Measurements from ENCODE around the gene PIK3C2A.

The PIK3C2A gene

DNA sequence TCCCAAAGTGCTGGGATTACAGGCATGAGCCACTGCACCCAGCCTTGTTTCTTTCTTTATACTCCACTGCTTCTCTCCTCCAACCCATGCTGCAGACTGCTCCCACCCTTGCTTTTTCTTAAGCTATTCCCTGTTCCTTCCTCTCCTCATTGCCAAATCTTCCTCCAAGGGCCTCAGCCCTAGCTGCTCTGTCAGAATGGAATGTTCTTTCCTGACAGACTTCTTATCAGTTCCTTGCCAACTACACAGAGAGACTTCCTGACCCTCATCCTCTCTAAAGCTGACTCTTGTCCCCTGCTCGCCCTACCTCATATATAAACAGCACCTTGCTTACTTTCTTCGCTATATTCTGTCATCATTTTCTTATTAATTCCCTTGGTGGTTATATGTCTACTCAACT lies 16.9 kb upstream of the PIK3C2A start:
- ChIA-PET POLR2A (no interaction called here), CTCF (no interaction called here)
- no peak for DNase-seq (ENCODE audit: extremely low spot score)
- no peak for TF ChIP-seq L3MBTL2 (conservative IDR thresholded peaks at IDR 0.05)
- no peak for TF ChIP-seq CTBP1 (IDR thresholded peaks at IDR 0.05; ENCODE audit: borderline replicate concordance)
- TF ChIP-seq HDGF (IDR thresholded peaks at IDR 0.05; ENCODE audit: borderline replicate concordance) = no peak
- TF ChIP-seq, protein P1, sequence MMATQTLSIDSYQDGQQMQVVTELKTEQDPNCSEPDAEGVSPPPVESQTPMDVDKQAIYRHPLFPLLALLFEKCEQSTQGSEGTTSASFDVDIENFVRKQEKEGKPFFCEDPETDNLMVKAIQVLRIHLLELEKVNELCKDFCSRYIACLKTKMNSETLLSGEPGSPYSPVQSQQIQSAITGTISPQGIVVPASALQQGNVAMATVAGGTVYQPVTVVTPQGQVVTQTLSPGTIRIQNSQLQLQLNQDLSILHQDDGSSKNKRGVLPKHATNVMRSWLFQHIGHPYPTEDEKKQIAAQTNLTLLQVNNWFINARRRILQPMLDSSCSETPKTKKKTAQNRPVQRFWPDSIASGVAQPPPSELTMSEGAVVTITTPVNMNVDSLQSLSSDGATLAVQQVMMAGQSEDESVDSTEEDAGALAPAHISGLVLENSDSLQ (IDR thresholded peaks at IDR 0.05) = no peak

DNA sequence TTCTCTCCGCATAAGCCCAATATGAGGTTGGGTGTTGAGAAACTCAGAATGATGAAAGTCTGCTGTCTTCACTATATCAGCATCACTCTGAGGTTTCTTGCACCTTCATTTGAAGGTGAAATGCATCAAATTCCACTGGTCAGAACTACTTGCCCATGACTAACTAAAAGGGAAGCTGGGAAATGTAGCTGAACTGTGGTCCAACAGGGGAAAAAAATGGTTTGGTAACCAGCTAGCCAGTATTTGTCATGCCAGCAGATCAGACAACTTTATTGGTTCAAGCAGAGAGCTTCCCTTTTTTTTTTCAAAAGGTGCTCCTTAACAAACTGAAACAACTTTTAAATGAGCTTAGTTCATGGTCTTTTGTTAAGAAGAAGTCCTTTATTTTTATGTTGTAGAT lies 14.2 kb upstream of the PIK3C2A start:
- CTCF ChIA-PET = no interaction called here
- DNase-seq (ENCODE audit: extremely low spot score) = no peak
- POLR2A ChIA-PET = interaction anchor here (0.6 kb wide), 1 partner anchor 305 kb away, joined by 4 read pairs; no protein-coding TSS in a partner anchor
- TF ChIP-seq BHLHE40 (IDR thresholded peaks at IDR 0.05; ENCODE audit: borderline replicate concordance) = no peak
- TF ChIP-seq HDGF (IDR thresholded peaks at IDR 0.05; ENCODE audit: borderline replicate concordance) = no peak
- TF ChIP-seq LEF1 (IDR thresholded peaks at IDR 0.05; ENCODE audit: borderline replicate concordance) = no peak
- TF ChIP-seq NFRKB (IDR thresholded peaks at IDR 0.05) = no peak
- no peak for TF ChIP-seq CTBP1 (IDR thresholded peaks at IDR 0.05; ENCODE audit: borderline replicate concordance)
- no peak for TF ChIP-seq ARNT (IDR thresholded peaks at IDR 0.05)
- TF ChIP-seq FOXA1 (IDR thresholded peaks at IDR 0.05) = no peak
- TF ChIP-seq, protein P1 (IDR thresholded peaks at IDR 0.05) = no peak
- TF ChIP-seq FOXK2 (IDR thresholded peaks at IDR 0.05) = no peak
- no peak for TF ChIP-seq FOXM1 (IDR thresholded peaks at IDR 0.05; ENCODE audit: borderline replicate concordance)
- TF ChIP-seq SP1 (IDR thresholded peaks at IDR 0.05) = no peak
- no peak for TF ChIP-seq ZNF384 (IDR thresholded peaks at IDR 0.05)
- TF ChIP-seq TARDBP (IDR thresholded peaks at IDR 0.05) = no peak
- no peak for TF ChIP-seq SUZ12 (IDR thresholded peaks at IDR 0.05)
- no peak for TF ChIP-seq L3MBTL2 (conservative IDR thresholded peaks at IDR 0.05)
- TF ChIP-seq ELF4 (IDR thresholded peaks at IDR 0.05) = no peak

DNA sequence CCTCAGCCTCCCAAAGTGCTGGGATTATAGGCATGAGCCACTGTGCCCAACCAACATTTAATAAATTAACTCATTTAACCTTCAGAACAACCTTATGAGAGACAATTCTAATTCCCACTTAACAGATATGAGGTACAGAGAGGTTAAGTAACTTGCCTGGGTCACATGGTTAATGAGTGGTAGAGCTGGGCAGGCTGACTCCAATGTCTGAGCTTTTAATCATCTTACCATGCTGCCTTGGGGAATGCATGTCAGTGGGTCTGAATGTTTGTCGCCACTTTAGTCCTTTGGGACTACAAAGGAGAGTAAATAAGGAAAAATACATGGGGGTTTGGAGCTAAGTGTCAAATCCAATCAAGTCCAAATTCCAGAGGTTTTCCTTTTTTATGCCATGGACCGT lies 11.2 kb upstream of the PIK3C2A start:
- ChIA-PET CTCF (interaction anchor here (0.6 kb wide), 1 partner anchor 76 kb away, joined by 3 read pairs; no protein-coding TSS in a partner anchor), POLR2A (no interaction called here)
- TF ChIP-seq CTBP1 (IDR thresholded peaks at IDR 0.05; ENCODE audit: borderline replicate concordance) (no peak), FOXM1 (IDR thresholded peaks at IDR 0.05; ENCODE audit: borderline replicate concordance) (no peak), L3MBTL2 (conservative IDR thresholded peaks at IDR 0.05) (no peak), BHLHE40 (IDR thresholded peaks at IDR 0.05; ENCODE audit: borderline replicate concordance) (no peak), ARNT (IDR thresholded peaks at IDR 0.05) (no peak), LEF1 (IDR thresholded peaks at IDR 0.05; ENCODE audit: borderline replicate concordance) (no peak), NFRKB (IDR thresholded peaks at IDR 0.05) (no peak), FOXA1 (IDR thresholded peaks at IDR 0.05) (no peak), TARDBP (IDR thresholded peaks at IDR 0.05) (no peak), ELF4 (IDR thresholded peaks at IDR 0.05) (no peak), HDGF (IDR thresholded peaks at IDR 0.05; ENCODE audit: borderline replicate concordance) (no peak), ZNF384 (IDR thresholded peaks at IDR 0.05) (no peak), FOXK2 (IDR thresholded peaks at IDR 0.05) (no peak), SP1 (IDR thresholded peaks at IDR 0.05) (no peak), SUZ12 (IDR thresholded peaks at IDR 0.05) (no peak)
- TF ChIP-seq, protein P1 (IDR thresholded peaks at IDR 0.05) = no peak
- DNase-seq (ENCODE audit: extremely low spot score) = no peak

DNA sequence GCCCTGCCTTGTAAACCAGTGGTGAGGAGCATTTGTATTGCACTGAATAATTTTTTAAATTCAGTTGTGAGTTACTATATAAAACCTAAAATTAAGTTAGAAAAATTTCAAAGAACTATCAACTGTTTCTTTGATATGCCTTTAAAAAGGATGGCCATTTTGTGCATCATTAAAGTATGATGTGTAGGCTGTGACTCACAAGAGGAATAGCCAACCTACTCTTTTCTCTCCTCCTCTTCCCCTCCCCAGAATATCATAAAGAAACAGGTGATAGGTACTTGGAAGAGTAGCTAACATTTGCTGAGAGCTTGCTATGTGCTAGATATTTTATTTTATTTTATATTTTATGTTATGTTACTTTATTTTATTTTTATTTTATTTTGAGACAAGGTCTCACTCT lies 10.6 kb upstream of the PIK3C2A start:
- CTCF ChIA-PET = no interaction called here
- POLR2A ChIA-PET = no interaction called here
- TF ChIP-seq ELF4 (IDR thresholded peaks at IDR 0.05) = no peak
- no peak for TF ChIP-seq TARDBP (IDR thresholded peaks at IDR 0.05)
- TF ChIP-seq HDGF (IDR thresholded peaks at IDR 0.05; ENCODE audit: borderline replicate concordance) = no peak
- no peak for TF ChIP-seq BHLHE40 (IDR thresholded peaks at IDR 0.05; ENCODE audit: borderline replicate concordance)
- TF ChIP-seq FOXM1 (IDR thresholded peaks at IDR 0.05; ENCODE audit: borderline replicate concordance) = no peak
- TF ChIP-seq NFRKB (IDR thresholded peaks at IDR 0.05) = no peak
- no peak for TF ChIP-seq FOXA1 (IDR thresholded peaks at IDR 0.05)
- TF ChIP-seq CTBP1 (IDR thresholded peaks at IDR 0.05; ENCODE audit: borderline replicate concordance) = no peak
- TF ChIP-seq SP1 (IDR thresholded peaks at IDR 0.05) = no peak
- no peak for TF ChIP-seq SUZ12 (IDR thresholded peaks at IDR 0.05)
- no peak for TF ChIP-seq LEF1 (IDR thresholded peaks at IDR 0.05; ENCODE audit: borderline replicate concordance)
- no peak for TF ChIP-seq ARNT (IDR thresholded peaks at IDR 0.05)
- TF ChIP-seq, protein P1 (IDR thresholded peaks at IDR 0.05) = no peak
- no peak for TF ChIP-seq FOXK2 (IDR thresholded peaks at IDR 0.05)
- TF ChIP-seq L3MBTL2 (conservative IDR thresholded peaks at IDR 0.05) = no peak
- no peak for TF ChIP-seq ZNF384 (IDR thresholded peaks at IDR 0.05)
- DNase-seq (ENCODE audit: extremely low spot score) = no peak

DNA sequence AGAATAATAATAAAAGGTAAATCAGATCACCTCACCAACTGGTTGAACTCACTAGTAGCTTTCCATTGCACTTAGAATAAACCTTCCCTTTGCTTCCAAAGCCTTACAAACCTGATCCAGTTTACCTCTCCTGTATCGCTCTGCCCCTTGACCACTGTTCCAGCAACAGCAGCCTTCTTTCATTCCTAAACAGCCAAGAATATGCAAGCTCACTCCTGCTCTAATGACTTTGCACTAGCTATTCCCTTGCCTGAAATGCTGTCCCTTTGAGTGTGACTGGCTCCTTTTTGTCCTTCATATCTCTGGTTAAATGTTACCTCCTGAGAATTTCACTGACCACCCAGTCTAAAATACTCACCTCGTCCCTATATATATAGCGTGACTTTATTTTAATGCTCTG lies 9.6 kb upstream of the PIK3C2A start:
- DNase-seq (ENCODE audit: extremely low spot score) = no peak
- TF ChIP-seq FOXM1 (IDR thresholded peaks at IDR 0.05; ENCODE audit: borderline replicate concordance) (no peak), L3MBTL2 (conservative IDR thresholded peaks at IDR 0.05) (no peak), SUZ12 (IDR thresholded peaks at IDR 0.05) (no peak), HDGF (IDR thresholded peaks at IDR 0.05; ENCODE audit: borderline replicate concordance) (no peak), ARNT (IDR thresholded peaks at IDR 0.05) (no peak), LEF1 (IDR thresholded peaks at IDR 0.05; ENCODE audit: borderline replicate concordance) (no peak), FOXA1 (IDR thresholded peaks at IDR 0.05) (no peak), ZNF384 (IDR thresholded peaks at IDR 0.05) (no peak), SP1 (IDR thresholded peaks at IDR 0.05) (no peak), FOXK2 (IDR thresholded peaks at IDR 0.05) (no peak), TARDBP (IDR thresholded peaks at IDR 0.05) (no peak), BHLHE40 (IDR thresholded peaks at IDR 0.05; ENCODE audit: borderline replicate concordance) (no peak)
- TF ChIP-seq, protein P1 (IDR thresholded peaks at IDR 0.05) = no peak
- ChIA-PET CTCF (interaction anchor here (0.6 kb wide), 1 partner anchor 8 kb away, joined by 3 read pairs; no protein-coding TSS in a partner anchor), POLR2A (no interaction called here)

Measured in HEK293T (cell line).